SK-N-SH (cell line): Measurements from ENCODE around the gene STPG1.

Experiments used
- CTCF ChIP-seq: fragments of 200-600 bp; sonication (generic); IDR thresholded peaks from 2 replicates; pipeline ENCODE4 v1.6.1; 2017; ENCODE audit warnings: antibody characterized with exemption, mild to moderate bottlenecking, moderate library complexity
- GABPA ChIP-seq: IDR thresholded peaks from 2 replicates; pipeline ENCODE4 v1.4.0; 2012; ENCODE audit warnings: low read depth, mild to moderate bottlenecking
- JUND ChIP-seq: IDR thresholded peaks from 2 replicates; pipeline ENCODE4 v1.4.0; 2012
- NRF1 ChIP-seq: IDR thresholded peaks from 2 replicates; pipeline ENCODE4 v1.6.1; 2012; ENCODE audit warnings: low read depth, mild to moderate bottlenecking, low read length
- POLR2AphosphoS5 ChIP-seq: IDR thresholded peaks from 2 replicates; pipeline ENCODE4 v1.6.1; 2012; ENCODE audit warnings: low read depth, low read length
- RFX5 ChIP-seq: IDR thresholded peaks from 2 replicates; pipeline ENCODE4 v1.6.1; 2012; ENCODE audit warnings: mild to moderate bottlenecking, improper control_type of control experiment, low read length
- SIN3A ChIP-seq: IDR thresholded peaks from 2 replicates; pipeline ENCODE4 v1.6.1; 2012; ENCODE audit warnings: low read depth, mild to moderate bottlenecking, low read length, moderate library complexity, borderline replicate concordance
- SMC3 ChIP-seq: IDR thresholded peaks from 2 replicates; pipeline ENCODE4 v1.6.1; 2012; ENCODE audit warnings: low read depth, low read length, improper control_type of control experiment
- TAF1 ChIP-seq: IDR thresholded peaks from 2 replicates; pipeline ENCODE4 v1.6.1; 2012; ENCODE audit warnings: low read depth, mild to moderate bottlenecking, low read length, moderate library complexity, borderline replicate concordance

- no peak for TF ChIP-seq CTCF
- no peak for TF ChIP-seq GABPA
- TF ChIP-seq JUND = no peak
- TF ChIP-seq RFX5 = no peak
- no peak for TF ChIP-seq SMC3
- no peak for TF ChIP-seq TAF1
- TF ChIP-seq NRF1 = no peak
- no peak for TF ChIP-seq SIN3A
- no peak for TF ChIP-seq POLR2AphosphoS5
Observed at GRCh38 chr1:24441996-24442668, 28.6 kb upstream of the STPG1 start.
